Stimulated activated CD4-positive, alpha-beta T cell treated with anti-CD3 and anti-CD28 coated beads, Interleukin-4, amount 100 ng/mL, for 24 hours (primary cell): ENCODE results near the gene ADGRL2.

ENCODE experiments used
- DNase-seq: peaks from one replicate; pipeline ENCODE4 v3.0.0-alpha.2; 2020

ADGRL2 gene

GRCh38 chr1:81808760-81809159 lies 8.0 kb downstream of the ADGRL2 start:
- DNase-seq, result no peak

- no peak for DNase-seq
Measured at GRCh38 chr1:81809808-81810207, 9.1 kb downstream of the ADGRL2 start.

GRCh38 chr1:81811757-81812371 lies 11.1 kb downstream of the ADGRL2 start:
- no peak for DNase-seq

GRCh38 chr1:81812712-81813111 lies 12.0 kb downstream of the ADGRL2 start:
- no peak for DNase-seq

GRCh38 chr1:81813691-81814090 lies 13.0 kb downstream of the ADGRL2 start:
- no peak for DNase-seq

- DNase-seq, result no peak
Measured at GRCh38 chr1:81819613-81820012, 18.9 kb downstream of the ADGRL2 start.

- DNase-seq, result no peak
Measured at GRCh38 chr1:81820765-81821164, 20.0 kb downstream of the ADGRL2 start.

- no peak for DNase-seq
Measured at GRCh38 chr1:81823082-81823481, 22.3 kb downstream of the ADGRL2 start.

GRCh38 chr1:81824759-81825158 lies 24.0 kb downstream of the ADGRL2 start:
- no peak for DNase-seq

- DNase-seq, result no peak
Measured at GRCh38 chr1:81827942-81828341, 27.2 kb downstream of the ADGRL2 start.

GRCh38 chr1:81832573-81832972 lies 31.8 kb downstream of the ADGRL2 start:
- DNase-seq, result no peak

- DNase-seq, result no peak
Measured at GRCh38 chr1:81833722-81834121, 33.0 kb downstream of the ADGRL2 start.

- no peak for DNase-seq
Measured at GRCh38 chr1:81834268-81834667, 33.5 kb downstream of the ADGRL2 start.

GRCh38 chr1:81834921-81835698 lies 34.4 kb downstream of the ADGRL2 start:
- DNase-seq, result no peak

GRCh38 chr1:81836007-81836626 lies 35.4 kb downstream of the ADGRL2 start:
- DNase-seq, result no peak

GRCh38 chr1:81838600-81839218 lies 38.0 kb downstream of the ADGRL2 start:
- no peak for DNase-seq

GRCh38 chr1:81840805-81841204 lies 40.1 kb downstream of the ADGRL2 start:
- no peak for DNase-seq

- DNase-seq, result no peak
Measured at GRCh38 chr1:81841795-81842194, 41.1 kb downstream of the ADGRL2 start.

- no peak for DNase-seq
Measured at GRCh38 chr1:81844477-81844876, 43.7 kb downstream of the ADGRL2 start.

- no peak for DNase-seq
Measured at GRCh38 chr1:81846630-81847029, 45.9 kb downstream of the ADGRL2 start.

GRCh38 chr1:81847063-81847462 lies 46.3 kb downstream of the ADGRL2 start:
- no peak for DNase-seq

- no peak for DNase-seq
Measured at GRCh38 chr1:81848880-81849682, 48.3 kb downstream of the ADGRL2 start.

- DNase-seq, result no peak
Measured at GRCh38 chr1:81850031-81850430, 49.3 kb downstream of the ADGRL2 start.
